GM21576 (cell line): ENCODE measurements around the gene MPZ.
"Not testable (repeated sequence)": the region's sequence is repeated elsewhere in the genome, so short reads cannot be mapped to it uniquely, and the experiment has no call there.

Source experiments
- ATAC-seq: cut with Tn5 transposase; IDR thresholded peaks from one replicate; pipeline ENCODE4 v1.9.1; 2021; ENCODE audit warnings: mild to moderate bottlenecking, moderate library complexity; ENCODE audit not compliant: unreplicated experiment

MPZ gene

DNA sequence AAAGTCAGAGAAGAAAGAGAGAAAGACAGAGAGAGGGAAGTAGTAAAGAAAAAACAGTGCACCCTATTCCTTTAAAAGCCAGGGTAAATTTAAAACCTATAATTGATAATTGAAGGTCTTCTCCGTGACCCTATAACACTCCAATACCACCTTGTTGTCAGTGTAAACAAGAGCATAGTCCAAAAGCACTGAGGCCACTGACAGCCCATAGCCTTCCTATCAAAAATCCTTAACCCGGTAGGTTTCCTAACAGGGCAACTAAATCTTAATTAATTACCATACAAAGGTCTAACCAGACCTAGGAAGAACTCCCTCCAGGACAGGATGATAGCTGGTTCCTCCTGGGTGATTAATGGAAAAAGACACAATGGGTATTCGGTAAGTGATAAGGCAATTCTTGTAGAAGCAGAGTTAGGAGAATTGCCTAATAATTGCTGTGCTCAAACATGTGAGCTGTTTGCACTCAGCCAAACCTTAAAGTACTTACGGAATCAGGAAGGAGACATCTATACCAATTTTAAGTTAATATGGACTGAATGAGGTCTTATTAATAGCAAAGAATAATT is 53.7 kb downstream of the MPZ start:
- not testable (repeated sequence) for ATAC-seq

DNA sequence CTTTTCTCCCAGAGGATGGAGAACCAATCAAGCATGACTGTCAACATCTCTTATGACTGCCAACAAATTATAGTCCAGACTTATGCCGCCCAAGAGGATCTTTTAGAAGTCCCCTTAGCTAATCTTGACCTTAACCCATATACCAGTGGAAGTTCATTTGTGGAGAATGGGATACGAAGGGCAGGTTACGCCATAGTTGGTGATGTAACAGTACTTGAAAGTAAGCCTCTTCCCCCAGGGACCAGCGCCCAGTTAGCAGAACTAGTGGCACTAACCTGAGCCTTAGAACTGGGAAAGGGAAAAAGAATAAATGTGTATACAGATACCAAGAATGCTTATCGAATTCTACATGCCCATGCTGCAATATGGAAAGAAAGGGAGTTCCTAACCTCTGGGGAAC is 54.5 kb downstream of the MPZ start:
- ATAC-seq, result not testable (repeated sequence)
